RWPE2 (cell line): ENCODE data around the gene MIER2.

Experiments used
- ATAC-seq: fragments of 200-7000 bp; cut with Tn5 transposase; 3 replicates; pipeline ENCODE4 v1.9.1; 2021; ENCODE audit warnings: low read depth
- DNase-seq: peaks from one replicate; pipeline ENCODE4 v3.0.0-alpha.2; 2020; ENCODE audit warnings: low spot score
- H3K27ac ChIP-seq: fragments of 450-650 bp; 2 replicates; pipeline ENCODE4 v1.5.1; 2017; ENCODE audit warnings: mild to moderate bottlenecking; ENCODE audit not compliant: poor library complexity, severe bottlenecking
- H3K27me3 ChIP-seq: fragments of 250-450 bp; sonication (Bioruptor Pico); 2 replicates; pipeline ENCODE4 v1.5.1; 2021; ENCODE audit warnings: mild to moderate bottlenecking, moderate library complexity; ENCODE audit not compliant: insufficient read depth, poor library complexity, severe bottlenecking
- H3K36me3 ChIP-seq: fragments of 250-450 bp; sonication (Bioruptor Pico); 2 replicates; pipeline ENCODE4 v1.5.1; 2020; ENCODE audit warnings: low read depth, mild to moderate bottlenecking, moderate library complexity
- H3K4me1 ChIP-seq: fragments of 250-450 bp; sonication (Bioruptor Pico); 2 replicates; pipeline ENCODE4 v1.5.1; 2021; ENCODE audit warnings: mild to moderate bottlenecking, moderate library complexity; ENCODE audit not compliant: insufficient read depth, poor library complexity, severe bottlenecking
- H3K4me3 ChIP-seq: fragments of 250-450 bp; sonication (Bioruptor Pico); 2 replicates; pipeline ENCODE4 v1.5.1; 2021; ENCODE audit warnings: mild to moderate bottlenecking, moderate library complexity; ENCODE audit not compliant: severe bottlenecking
- H3K9me3 ChIP-seq: fragments of 250-450 bp; sonication (Bioruptor Pico); 2 replicates; pipeline ENCODE4 v1.5.1; 2021; ENCODE audit warnings: mild to moderate bottlenecking, moderate library complexity; ENCODE audit not compliant: severe bottlenecking
- CTCF ChIP-seq: fragments of 450-650 bp; IDR thresholded peaks from one replicate; pipeline ENCODE4 v1.5.1; 2017; ENCODE audit warnings: mild to moderate bottlenecking, moderate library complexity; ENCODE audit not compliant: poor library complexity, severe bottlenecking

MIER2 gene

DNA sequence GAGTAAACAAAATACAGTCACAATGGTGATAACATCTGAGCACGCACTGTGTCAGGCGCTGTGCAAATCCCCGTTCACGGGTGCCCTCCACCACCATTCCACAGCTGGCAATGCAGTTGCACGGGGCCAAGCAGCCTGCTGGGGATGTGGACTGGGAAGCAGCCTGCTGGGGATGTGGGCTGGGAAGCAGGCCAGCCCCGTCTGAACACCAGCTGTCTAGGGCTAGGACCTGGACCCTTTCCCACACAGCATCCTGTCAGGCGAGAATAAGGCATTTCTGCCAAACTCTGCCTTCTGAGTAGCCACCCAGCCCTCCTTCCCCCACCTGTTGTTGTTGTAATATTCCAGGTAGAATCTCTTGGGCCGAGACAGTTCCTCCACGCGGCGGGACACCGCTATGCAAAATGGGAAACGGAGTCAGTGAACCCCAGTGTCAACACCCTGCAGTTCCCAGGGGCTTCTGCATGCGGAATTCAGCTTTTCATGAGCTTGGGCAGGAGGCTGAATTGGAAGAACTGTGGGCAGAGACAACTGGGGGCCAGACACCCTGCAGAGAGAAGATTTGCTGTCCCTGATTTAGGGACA is 27.8 kb upstream of the MIER2 start:
- Histone ChIP-seq H3K9me3 (no peaks in the 10 kb centered on the region), H3K4me1 (peaks cover 7% of the 10 kb centered on the region), H3K27ac (no peak overlapping the region), H3K4me3 (no peak overlapping the region), H3K27me3 (no peaks in the 10 kb centered on the region), H3K36me3 (no peaks in the 10 kb centered on the region)
- TF ChIP-seq CTCF, result no peak
- DNase-seq (no peak), ATAC-seq (no peak)

DNA sequence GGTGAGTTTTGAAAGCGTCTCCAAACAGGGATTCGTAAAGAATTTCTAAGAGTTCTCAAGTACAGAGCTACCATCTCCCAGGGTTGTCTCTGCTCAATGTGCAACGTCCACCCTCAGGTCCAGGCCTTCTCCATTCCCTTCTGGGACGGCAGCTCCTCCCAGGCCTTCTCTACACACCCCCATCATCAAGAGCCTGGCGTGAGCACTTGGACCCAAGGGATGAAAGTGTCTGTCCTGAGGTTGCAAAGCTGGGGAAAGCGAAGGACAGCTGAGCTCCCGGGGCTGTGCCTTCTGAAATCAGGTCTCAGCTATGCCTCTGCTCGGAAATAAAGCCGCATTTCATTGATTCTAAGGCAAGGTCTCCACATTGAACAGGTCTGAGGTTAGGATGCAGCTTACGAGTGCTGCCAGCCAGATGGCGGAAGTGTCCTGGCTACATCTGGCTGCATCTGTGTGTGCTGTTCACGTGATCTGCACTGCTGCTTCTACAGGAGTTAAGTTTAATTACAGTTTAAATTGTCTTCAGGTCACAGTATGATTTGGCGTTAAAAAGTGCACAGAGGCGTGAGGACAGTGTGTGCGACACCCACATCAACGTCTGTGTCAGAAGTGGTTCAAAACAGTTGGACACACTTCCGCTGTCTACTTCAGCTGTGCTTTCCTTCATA is 27.0 kb upstream of the MIER2 start:
- Histone ChIP-seq H3K9me3 (no peaks in the 10 kb centered on the region), H3K4me3 (no peak overlapping the region), H3K4me1 (peaks cover 7% of the 10 kb centered on the region), H3K27me3 (no peaks in the 10 kb centered on the region), H3K27ac (no peak overlapping the region), H3K36me3 (no peaks in the 10 kb centered on the region)
- ATAC-seq, result no peak
- TF ChIP-seq CTCF, result no peak
- DNase-seq, result peak; percentile 14

DNA sequence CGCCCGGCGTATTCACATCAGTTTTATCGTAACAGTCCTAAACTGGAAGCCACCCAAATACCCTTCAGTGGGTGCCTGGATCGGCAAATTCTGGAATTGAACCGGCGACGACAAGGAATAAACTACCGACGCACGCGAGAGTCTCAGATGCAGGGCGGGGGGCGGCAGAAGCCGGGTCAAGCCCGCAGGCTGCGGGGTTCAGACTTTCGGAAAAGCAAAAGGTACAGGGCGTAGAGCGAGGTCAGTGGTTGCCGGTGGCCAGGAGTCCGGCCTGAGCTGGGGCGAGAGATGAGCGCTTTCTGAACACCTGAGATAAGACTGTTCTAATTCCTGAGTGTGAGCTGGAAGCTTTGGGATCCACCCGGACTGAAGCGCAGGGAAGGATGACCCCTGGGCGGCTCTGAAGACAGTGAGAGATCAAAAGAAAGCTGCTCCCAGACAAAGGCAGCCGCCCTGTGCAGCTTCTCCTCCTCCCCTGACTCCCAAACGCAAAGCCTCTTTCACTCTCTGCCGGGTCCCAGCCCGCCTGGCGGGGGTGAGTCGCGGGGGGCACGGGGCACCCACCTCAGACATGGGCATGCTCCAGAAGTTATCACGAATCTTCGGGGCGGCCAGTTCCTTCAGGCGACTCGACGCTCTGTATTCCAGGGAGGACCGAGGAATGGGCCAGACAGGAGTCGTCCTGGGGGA is 26.2 kb upstream of the MIER2 start:
- no peak for TF ChIP-seq CTCF
- H3K4me3 ChIP-seq, result no peak overlapping the region
- peaks cover 7% of the 10 kb centered on the region for H3K4me1 ChIP-seq
- H3K27ac ChIP-seq, result no peak overlapping the region
- no peaks in the 10 kb centered on the region for H3K9me3 ChIP-seq
- no peaks in the 10 kb centered on the region for H3K27me3 ChIP-seq
- H3K36me3 ChIP-seq, result no peaks in the 10 kb centered on the region
- DNase-seq, result peak; percentile 19
- ATAC-seq, result no peak

DNA sequence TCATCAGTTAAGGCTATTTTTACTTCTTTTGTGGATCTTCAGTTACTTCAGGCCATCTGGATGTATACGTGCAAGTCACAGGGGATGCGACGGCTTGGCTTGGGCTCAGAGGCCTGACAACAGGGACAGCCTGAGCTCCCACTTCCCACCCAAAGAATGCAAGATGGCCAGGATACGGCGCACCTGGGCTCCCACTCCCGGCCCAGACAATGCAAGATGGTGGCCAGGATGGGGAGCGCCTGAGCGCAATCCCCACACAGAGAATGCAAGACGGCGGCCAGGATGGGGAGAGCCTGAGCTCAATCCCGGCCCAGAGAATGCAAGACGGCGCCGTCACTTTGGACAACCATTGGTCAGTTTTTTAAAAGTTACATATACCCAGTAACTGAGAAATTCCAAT is 25.3 kb upstream of the MIER2 start:
- no peak for TF ChIP-seq CTCF
- H3K27ac ChIP-seq, result no peak overlapping the region
- H3K4me1 ChIP-seq, result peaks cover 7% of the 10 kb centered on the region
- no peaks in the 10 kb centered on the region for H3K9me3 ChIP-seq
- no peaks in the 10 kb centered on the region for H3K36me3 ChIP-seq
- H3K27me3 ChIP-seq, result no peaks in the 10 kb centered on the region
- DNase-seq (peak; percentile 17), ATAC-seq (no peak)
- no peak overlapping the region for H3K4me3 ChIP-seq

- Histone ChIP-seq H3K36me3 (no peaks in the 10 kb centered on the region), H3K4me3 (no peak overlapping the region), H3K27ac (no peak overlapping the region), H3K4me1 (peaks cover 4% of the 10 kb centered on the region), H3K9me3 (no peaks in the 10 kb centered on the region), H3K27me3 (no peaks in the 10 kb centered on the region)
- ATAC-seq (no peak), DNase-seq (peak; percentile 23)
- TF ChIP-seq CTCF, result no peak
These were observed 24.7 kb upstream of the MIER2 start for GRCh38 chr19:369256-369655.
